T-cell (primary cell): Measurements from ENCODE around the gene NHS. TPM values are rescaled to one million over a fixed set of nuclear protein-coding genes. Genes with fewer than 3 reads are reported as not detected.

Experiments
- ATAC-seq, 4 experiments: fragments of 200-7000 bp in 3 of 4; fragments of 150-1000 bp in 1 of 4; cut with Tn5 transposase; replicated peaks in 1 of 4; 1 replicate in 3 of 4; 2 replicates in 1 of 4; pipeline ENCODE4 v1.10.0; 2021; ENCODE audit warnings: moderate library complexity in 3 of 4, mild to moderate bottlenecking in 2 of 4, moderate number of reproducible peaks in 1 of 4
- CTCF ChIA-PET, 2 donors: fragments of 300-600 bp; sonication (Branson Sonifier 250); formaldehyde crosslinking; loops; one replicate each; lab custom pipeline; 2022; ENCODE audit warnings: antibody characterized with exemption in 2 of 2; lab: Charles Lee
- POLR2A ChIA-PET, 2 donors: fragments of 300-600 bp; sonication (Branson Sonifier 250); formaldehyde crosslinking; loops; one replicate each; lab custom pipeline; 2022; ENCODE audit warnings: antibody characterized with exemption in 2 of 2; lab: Charles Lee
- DNase-seq, 35 experiments: peaks; one replicate each; pipeline versions ENCODE4 v3.0.0 to v3.0.0-alpha.2; 2013 to 2023
- H3K27ac ChIP-seq: one replicate; pipeline ENCODE4 v1.5.1; 2013; ENCODE audit warnings: low read length
- H3K27me3 ChIP-seq, 2 experiments: replicated peaks in 1 of 2; 1 replicate in 1 of 2; 2 replicates in 1 of 2; pipeline versions ENCODE4 v1.6.1 to v1.7.0; 2013; ENCODE audit warnings: low read length in 1 of 2, mixed read lengths in 1 of 2; ENCODE audit not compliant: control insufficient read depth in 2 of 2, insufficient read depth in 2 of 2; ENCODE audit errors: extremely low read depth in 1 of 2
- H3K36me3 ChIP-seq, 2 donors: 1 replicate in 1 of 2; 2 replicates in 1 of 2; pipeline versions ENCODE4 v1.6.1 to v1.7.0; 2013; ENCODE audit warnings: low read length in 1 of 2; ENCODE audit not compliant: control insufficient read depth in 2 of 2, insufficient read depth in 1 of 2; ENCODE audit errors: extremely low read depth in 1 of 2
- H3K4me1 ChIP-seq, 2 experiments: 1 replicate in 1 of 2; 2 replicates in 1 of 2; pipeline versions ENCODE4 v1.6.1 to v1.7.0; 2013; ENCODE audit warnings: low read length in 2 of 2, mixed read lengths in 1 of 2; ENCODE audit not compliant: insufficient read depth in 2 of 2, control insufficient read depth in 1 of 2; ENCODE audit errors: extremely low read depth in 1 of 2
- H3K4me3 ChIP-seq, 2 donors: 1 replicate in 1 of 2; 2 replicates in 1 of 2; pipeline versions ENCODE4 v1.5.1 to v1.7.0; 2013; ENCODE audit warnings: mild to moderate bottlenecking in 2 of 2, low read length in 1 of 2, moderate library complexity in 1 of 2; ENCODE audit not compliant: control insufficient read depth in 1 of 2; ENCODE audit errors: extremely low read depth in 1 of 2
- H3K9me3 ChIP-seq: 2 replicates; pipeline ENCODE4 v1.7.0; 2013
- H3K27ac Mint-ChIP-seq, 2 donors: one replicate each; pipeline ENCODE4 v1.8.0; 2020 to 2021; ENCODE audit warnings: mild to moderate bottlenecking in 2 of 2, mixed read lengths in 2 of 2
- H3K27me3 Mint-ChIP-seq, 2 donors: one replicate each; pipeline ENCODE4 v1.8.0; 2021 to 2022; ENCODE audit warnings: mixed read lengths in 2 of 2
- H3K36me3 Mint-ChIP-seq: one replicate; pipeline ENCODE4 v1.8.0; 2021; ENCODE audit warnings: mixed read lengths
- H3K4me1 Mint-ChIP-seq, 3 donors: one replicate each; pipeline ENCODE4 v1.8.0; 2020 to 2022; ENCODE audit warnings: mixed read lengths in 3 of 3, mild to moderate bottlenecking in 1 of 3
- H3K4me3 Mint-ChIP-seq, 3 donors: one replicate each; pipeline ENCODE4 v1.8.0; 2020 to 2022; ENCODE audit warnings: mild to moderate bottlenecking in 3 of 3, mixed read lengths in 3 of 3, moderate library complexity in 3 of 3
- H3K9me3 Mint-ChIP-seq, 3 donors: one replicate each; pipeline ENCODE4 v1.8.0; 2020 to 2022; ENCODE audit warnings: mixed read lengths in 3 of 3
- WGBS: methylation state at CpG from one replicate; pipeline ENCODE4 v1.1.5; 2013; ENCODE audit warnings: missing lambda C conversion rate; ENCODE audit not compliant: insufficient coverage; 5-methylcytosine and 5-hydroxymethylcytosine counted together
- total RNA-seq, 35 experiments: library from RNA in 6 of 35; stranded (reverse) in 6 of 35; fragments of 120-200 nt in 1 of 35; gene quantifications; one replicate each; pipeline versions ENCODE4 v1.2.1 to v1.2.4 and lab custom pipeline; 2013 to 2026

Gene NHS
- total RNA-seq, 5 donors from 2014 or later (not counting 1 experiment from before 2014, with no cell fraction given) = 0.03 to 0.20 (median 0.11) TPM; not detected in 1

GRCh38 chrX:17655211-17656034, 280.4 kb downstream of the NHS start:
- peak overlapping the region in 1 of 2 donors; percentile 23 for H3K27ac Mint-ChIP-seq
- ChIA-PET POLR2A (no interaction called here), CTCF (interaction anchor here in 1 of 2 donors (0.6 kb wide), 1 partner anchor 1679 kb away, joined by 7 read pairs; no protein-coding TSS in a partner anchor)
- peak in 2 of 35 experiments; percentile 5 to 6 for DNase-seq
- Histone ChIP-seq H3K27ac (no peak overlapping the region), H3K4me3 (peak overlapping the region; percentile 35 to 41), H3K27me3 (peaks cover 0 to 21% of the 10 kb centered on the region in 2 experiments), H3K4me1 (peaks cover 0 to 26% of the 10 kb centered on the region in 2 experiments), H3K9me3 (no peaks in the 10 kb centered on the region), H3K36me3 (no peaks in the 10 kb centered on the region)
- no peaks in the 10 kb centered on the region for H3K9me3 Mint-ChIP-seq
- peaks cover 11% of the 10 kb centered on the region in 2 donors for H3K27me3 Mint-ChIP-seq
- peak overlapping the region; percentile 78 to 86 (median 82) for H3K4me3 Mint-ChIP-seq
- H3K36me3 Mint-ChIP-seq = no peaks in the 10 kb centered on the region
- peak; percentile 26 to 47 (median 40) for ATAC-seq
- H3K4me1 Mint-ChIP-seq = peaks cover 18 to 34% (median 28%) of the 10 kb centered on the region in 3 donors
- WGBS = 4% methylated on average over 32 of the region's 48 CpGs

DNA sequence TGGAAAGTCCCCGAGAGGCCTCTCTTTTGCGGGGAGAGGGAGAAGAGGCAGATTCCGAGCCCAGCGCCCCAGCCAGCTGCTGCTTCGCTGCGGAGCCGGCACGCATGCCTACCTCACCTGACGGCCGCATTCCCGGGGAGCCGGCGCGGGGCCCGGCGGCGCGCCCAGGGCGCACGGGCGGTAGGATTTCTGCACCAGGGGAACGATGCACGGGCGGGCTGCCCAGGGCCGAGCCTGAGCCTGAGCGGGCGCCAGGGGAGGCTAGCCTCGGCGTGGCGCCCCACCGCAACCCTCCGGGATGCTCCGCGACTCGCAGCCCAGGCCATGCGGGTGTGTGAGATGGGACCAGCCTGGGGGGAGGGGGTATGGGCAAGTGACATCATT, 281.0 kb downstream of the NHS start:
- Histone ChIP-seq H3K4me3 (peak overlapping the region in 1 of 2 donors; percentile 41), H3K27me3 (peaks cover 2 to 21% of the 10 kb centered on the region in 2 experiments), H3K36me3 (no peaks in the 10 kb centered on the region), H3K4me1 (peaks cover 0 to 26% of the 10 kb centered on the region in 2 experiments), H3K27ac (no peak overlapping the region), H3K9me3 (no peaks in the 10 kb centered on the region)
- H3K4me1 Mint-ChIP-seq = peaks cover 18 to 34% (median 28%) of the 10 kb centered on the region in 3 donors
- DNase-seq (peak in 1 of 35 experiments; percentile 12), ATAC-seq (peak in 3 of 4 experiments; percentile 28 to 36 (median 34))
- no peaks in the 10 kb centered on the region for H3K36me3 Mint-ChIP-seq
- H3K27ac Mint-ChIP-seq = no peak overlapping the region
- WGBS = no CpG with 5 or more reads among the region's 36 CpGs
- ChIA-PET POLR2A (no interaction called here), CTCF (no interaction called here)
- H3K9me3 Mint-ChIP-seq = no peaks in the 10 kb centered on the region
- H3K4me3 Mint-ChIP-seq = peak overlapping the region; percentile 78 to 86 (median 82)
- H3K27me3 Mint-ChIP-seq = peaks cover 11% of the 10 kb centered on the region in 2 donors

DNA sequence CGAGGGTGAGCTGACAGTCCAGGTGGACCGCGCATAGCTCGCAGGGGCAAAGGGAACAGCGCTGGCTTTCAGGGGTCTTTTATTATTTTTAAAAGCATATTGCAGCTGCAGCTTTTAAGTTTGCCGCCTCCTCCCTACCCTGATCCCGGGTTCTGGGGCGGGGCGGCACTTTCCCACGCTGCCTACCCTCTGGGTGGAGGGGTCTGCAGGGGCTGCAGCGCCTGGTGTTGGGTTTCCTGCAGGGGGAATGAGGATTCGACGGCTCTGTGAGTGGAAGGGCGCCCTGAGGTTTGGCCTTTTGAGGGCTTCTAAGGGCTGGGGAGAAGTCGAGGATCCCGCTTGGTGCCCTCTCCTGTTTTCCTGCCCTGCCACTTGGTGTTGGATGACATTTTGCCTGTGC, 281.6 kb downstream of the NHS start:
- Mint-ChIP-seq H3K9me3 (no peaks in the 10 kb centered on the region), H3K36me3 (no peaks in the 10 kb centered on the region), H3K4me1 (peaks cover 13 to 31% (median 28%) of the 10 kb centered on the region in 3 donors), H3K27me3 (peaks cover 11% of the 10 kb centered on the region in 2 donors), H3K4me3 (peak overlapping the region; percentile 41 to 86 (median 50)), H3K27ac (no peak overlapping the region)
- no peak overlapping the region for H3K4me3 ChIP-seq
- no peak for DNase-seq
- H3K4me1 ChIP-seq = peaks cover 0 to 26% of the 10 kb centered on the region in 2 experiments
- 18% methylated on average over 5 of the region's 16 CpGs for WGBS
- H3K36me3 ChIP-seq = no peaks in the 10 kb centered on the region
- CTCF ChIA-PET = no interaction called here
- H3K9me3 ChIP-seq = no peaks in the 10 kb centered on the region
- POLR2A ChIA-PET = no interaction called here
- ATAC-seq = no peak
- H3K27me3 ChIP-seq = peaks cover 2 to 21% of the 10 kb centered on the region in 2 experiments
- H3K27ac ChIP-seq = no peak overlapping the region

GRCh38 chrX:17662391-17662790, 287.4 kb downstream of the NHS start:
- H3K4me3 Mint-ChIP-seq = no peak overlapping the region
- H3K36me3 Mint-ChIP-seq = no peaks in the 10 kb centered on the region
- Histone ChIP-seq H3K4me3 (no peak overlapping the region), H3K27ac (no peak overlapping the region), H3K36me3 (no peaks in the 10 kb centered on the region), H3K27me3 (peaks cover 2 to 4% of the 10 kb centered on the region in 2 experiments), H3K9me3 (no peaks in the 10 kb centered on the region), H3K4me1 (no peaks in the 10 kb centered on the region)
- ChIA-PET CTCF (no interaction called here), POLR2A (no interaction called here)
- ATAC-seq (no peak), DNase-seq (no peak)
- WGBS = no CpG with 5 or more reads among the region's 3 CpGs
- H3K9me3 Mint-ChIP-seq = no peaks in the 10 kb centered on the region
- no peaks in the 10 kb centered on the region for H3K4me1 Mint-ChIP-seq
- peaks cover 2 to 9% of the 10 kb centered on the region in 2 donors for H3K27me3 Mint-ChIP-seq
- no peak overlapping the region for H3K27ac Mint-ChIP-seq

DNA sequence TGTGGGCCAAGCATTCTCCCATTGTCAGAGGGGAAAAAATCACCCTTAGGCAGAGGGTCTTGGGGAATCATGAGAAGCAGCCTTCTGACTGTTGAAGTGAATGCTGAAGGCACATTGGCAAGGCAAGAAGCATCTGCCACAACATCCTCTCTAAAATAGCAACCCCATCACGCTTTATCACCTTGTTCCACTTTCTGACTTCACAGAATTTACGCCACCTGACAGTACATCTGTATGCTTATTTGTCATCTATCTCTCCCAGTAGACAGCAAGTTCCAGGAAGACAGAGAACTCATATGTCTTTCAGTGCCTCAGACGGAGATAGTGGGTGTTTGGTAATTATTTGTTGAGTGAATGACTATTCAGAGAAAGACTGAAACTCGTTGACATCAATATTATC, 293.9 kb downstream of the NHS start:
- H3K27me3 Mint-ChIP-seq = peaks cover 2 to 9% of the 10 kb centered on the region in 2 donors
- CTCF ChIA-PET = no interaction called here
- no CpG with 5 or more reads among the region's 4 CpGs for WGBS
- POLR2A ChIA-PET = no interaction called here
- Histone ChIP-seq H3K4me1 (peaks cover 0 to 2% of the 10 kb centered on the region in 2 experiments), H3K27ac (no peak overlapping the region), H3K4me3 (no peak overlapping the region), H3K9me3 (no peaks in the 10 kb centered on the region), H3K27me3 (peaks cover 0 to 2% of the 10 kb centered on the region in 2 experiments), H3K36me3 (no peaks in the 10 kb centered on the region)
- DNase-seq (no peak), ATAC-seq (no peak)
- no peaks in the 10 kb centered on the region for H3K36me3 Mint-ChIP-seq
- no peak overlapping the region for H3K27ac Mint-ChIP-seq
- H3K4me3 Mint-ChIP-seq = no peak overlapping the region
- H3K9me3 Mint-ChIP-seq = no peaks in the 10 kb centered on the region
- no peaks in the 10 kb centered on the region for H3K4me1 Mint-ChIP-seq

- Histone ChIP-seq H3K27me3 (peaks cover 0 to 2% of the 10 kb centered on the region in 2 experiments), H3K27ac (no peak overlapping the region), H3K36me3 (no peaks in the 10 kb centered on the region), H3K4me3 (no peak overlapping the region), H3K4me1 (peaks cover 0 to 2% of the 10 kb centered on the region in 2 experiments), H3K9me3 (no peaks in the 10 kb centered on the region)
- no CpG with 5 or more reads among the region's 2 CpGs for WGBS
- H3K4me3 Mint-ChIP-seq = no peak overlapping the region
- ChIA-PET CTCF (no interaction called here), POLR2A (no interaction called here)
- H3K27me3 Mint-ChIP-seq = peaks cover 2 to 9% of the 10 kb centered on the region in 2 donors
- no peaks in the 10 kb centered on the region for H3K9me3 Mint-ChIP-seq
- DNase-seq (no peak), ATAC-seq (no peak)
- H3K4me1 Mint-ChIP-seq = no peaks in the 10 kb centered on the region
- no peak overlapping the region for H3K27ac Mint-ChIP-seq
- H3K36me3 Mint-ChIP-seq = no peaks in the 10 kb centered on the region
These were observed 294.5 kb downstream of the NHS start for GRCh38 chrX:17669458-17669857.
